ENCODE results near the gene TUBB3. TPM values are rescaled to one million over a fixed set of nuclear protein-coding genes. Genes with fewer than 3 reads are reported as not detected.

TUBB3 gene
- total and polyA plus RNA-seq, 7 donors = 0.46 to 35.0 (median 23.5) TPM

- Histone ChIP-seq H3K9me3 (no peaks in the 10 kb centered on the region), H3K27ac (no peak overlapping the region), H3K4me1 (no peaks in the 10 kb centered on the region), H3K36me3 (peaks cover 25 to 96% (median 64%) of the 10 kb centered on the region in 4 donors), H3K4me3 (no peak overlapping the region), H3K27me3 (no peaks in the 10 kb centered on the region)
- no peak for DNase-seq
- WGBS, 2 donors = 94 to 95% methylated on average over 28 of the region's 28 CpGs
- TF ChIP-seq POLR2AphosphoS5 (IDR thresholded peaks at IDR 0.05) (no peak), EP300 (IDR thresholded peaks at IDR 0.05) (no peak), POLR2A (IDR thresholded peaks at IDR 0.05) (no peak)
- TF ChIP-seq, protein P1, sequence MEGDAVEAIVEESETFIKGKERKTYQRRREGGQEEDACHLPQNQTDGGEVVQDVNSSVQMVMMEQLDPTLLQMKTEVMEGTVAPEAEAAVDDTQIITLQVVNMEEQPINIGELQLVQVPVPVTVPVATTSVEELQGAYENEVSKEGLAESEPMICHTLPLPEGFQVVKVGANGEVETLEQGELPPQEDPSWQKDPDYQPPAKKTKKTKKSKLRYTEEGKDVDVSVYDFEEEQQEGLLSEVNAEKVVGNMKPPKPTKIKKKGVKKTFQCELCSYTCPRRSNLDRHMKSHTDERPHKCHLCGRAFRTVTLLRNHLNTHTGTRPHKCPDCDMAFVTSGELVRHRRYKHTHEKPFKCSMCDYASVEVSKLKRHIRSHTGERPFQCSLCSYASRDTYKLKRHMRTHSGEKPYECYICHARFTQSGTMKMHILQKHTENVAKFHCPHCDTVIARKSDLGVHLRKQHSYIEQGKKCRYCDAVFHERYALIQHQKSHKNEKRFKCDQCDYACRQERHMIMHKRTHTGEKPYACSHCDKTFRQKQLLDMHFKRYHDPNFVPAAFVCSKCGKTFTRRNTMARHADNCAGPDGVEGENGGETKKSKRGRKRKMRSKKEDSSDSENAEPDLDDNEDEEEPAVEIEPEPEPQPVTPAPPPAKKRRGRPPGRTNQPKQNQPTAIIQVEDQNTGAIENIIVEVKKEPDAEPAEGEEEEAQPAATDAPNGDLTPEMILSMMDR (IDR thresholded peaks at IDR 0.05) = no peak
- intact Hi-C loops (cut with DNase I) = no loop called here
Measured at GRCh38 chr16:89883346-89884040, 39.6 kb upstream of the TUBB3 start.

DNA sequence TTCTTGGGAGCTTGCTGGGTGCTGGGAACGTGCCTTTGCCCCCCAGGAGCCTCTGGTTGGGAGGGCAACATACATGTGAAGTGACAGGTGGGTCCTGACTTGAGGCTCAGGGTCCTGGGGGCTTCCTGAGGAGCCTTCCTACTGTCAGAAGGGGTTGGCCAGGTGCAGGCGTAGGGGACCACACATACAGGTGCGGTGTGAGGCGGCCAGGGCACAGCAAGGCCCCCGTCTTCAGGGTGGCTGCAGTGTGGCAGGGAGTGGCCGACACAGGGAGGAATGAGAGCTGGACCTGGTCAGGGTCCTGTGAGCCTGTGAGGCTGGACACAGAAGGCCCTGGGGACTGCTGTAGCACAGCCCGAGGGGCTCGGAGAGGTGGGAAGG is 39.1 kb upstream of the TUBB3 start:
- no peak overlapping the region for H3K4me3 ChIP-seq
- 96 to 98% methylated on average over 8 of the region's 8 CpGs for WGBS, 2 donors
- H3K27ac ChIP-seq = no peak overlapping the region
- no peaks in the 10 kb centered on the region for H3K4me1 ChIP-seq
- H3K9me3 ChIP-seq = no peaks in the 10 kb centered on the region
- H3K36me3 ChIP-seq = peaks cover 25 to 96% (median 62%) of the 10 kb centered on the region in 4 donors
- DNase-seq = no peak
- TF ChIP-seq POLR2AphosphoS5 (IDR thresholded peaks at IDR 0.05) = no peak
- TF ChIP-seq, protein P1 (IDR thresholded peaks at IDR 0.05) = no peak
- TF ChIP-seq EP300 (IDR thresholded peaks at IDR 0.05) = no peak
- no peak for TF ChIP-seq POLR2A (IDR thresholded peaks at IDR 0.05)
- H3K27me3 ChIP-seq = no peaks in the 10 kb centered on the region
- intact Hi-C loops (cut with DNase I) = no loop called here

GRCh38 chr16:89887243-89887642 is 35.9 kb upstream of the TUBB3 start:
- Histone ChIP-seq H3K27me3 (no peaks in the 10 kb centered on the region), H3K27ac (no peak overlapping the region), H3K9me3 (no peaks in the 10 kb centered on the region), H3K36me3 (peaks cover 34 to 100% (median 83%) of the 10 kb centered on the region in 4 donors), H3K4me3 (no peak overlapping the region), H3K4me1 (peaks cover 0 to 4% (median 0%) of the 10 kb centered on the region in 4 donors)
- no peak for DNase-seq
- TF ChIP-seq POLR2AphosphoS5 (IDR thresholded peaks at IDR 0.05) (no peak), EP300 (IDR thresholded peaks at IDR 0.05) (no peak), POLR2A (IDR thresholded peaks at IDR 0.05) (no peak)
- TF ChIP-seq, protein P1 (IDR thresholded peaks at IDR 0.05) = no peak
- intact Hi-C loops (cut with DNase I) = no loop called here
- 95 to 97% methylated on average over 14 of the region's 14 CpGs for WGBS, 2 donors

DNA sequence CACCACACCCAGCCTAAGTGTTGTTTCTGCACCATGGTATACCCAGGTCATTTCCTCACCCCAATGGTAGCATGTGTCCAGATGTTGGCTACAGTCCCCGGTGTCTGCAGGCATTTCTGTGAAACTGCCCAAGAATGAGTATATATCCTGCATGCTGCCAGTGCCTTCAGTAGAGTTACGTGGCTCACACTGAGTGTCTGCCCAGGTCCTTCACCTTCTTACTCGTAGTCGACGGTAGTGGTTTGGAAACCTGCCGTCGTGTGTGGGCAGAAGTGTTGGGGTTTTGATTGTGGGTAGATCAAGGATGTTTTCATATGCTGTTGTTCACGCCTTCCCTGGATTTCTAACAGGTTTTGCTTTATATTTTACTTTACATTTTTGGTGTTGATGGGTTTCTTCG is 32.9 kb upstream of the TUBB3 start:
- H3K4me3 ChIP-seq = no peak overlapping the region
- DNase-seq = no peak
- H3K9me3 ChIP-seq = no peaks in the 10 kb centered on the region
- WGBS, 2 donors = 80 to 89% methylated on average over 9 of the region's 9 CpGs
- TF ChIP-seq POLR2A (IDR thresholded peaks at IDR 0.05) (no peak), EP300 (IDR thresholded peaks at IDR 0.05) (no peak), POLR2AphosphoS5 (IDR thresholded peaks at IDR 0.05) (no peak)
- TF ChIP-seq, protein P1 (IDR thresholded peaks at IDR 0.05) = no peak
- peaks cover 36 to 100% (median 88%) of the 10 kb centered on the region in 4 donors for H3K36me3 ChIP-seq
- peaks cover 0 to 4% (median 0%) of the 10 kb centered on the region in 4 donors for H3K4me1 ChIP-seq
- H3K27ac ChIP-seq = no peak overlapping the region
- no peaks in the 10 kb centered on the region for H3K27me3 ChIP-seq
- intact Hi-C loops (cut with DNase I) = no loop called here
